Subcutaneous abdominal adipose tissue (tissue), 5 donors: ENCODE measurements around the gene RABL3.
"Not testable (repeated sequence)": the region's sequence is repeated elsewhere in the genome, so short reads cannot be mapped to it uniquely, and the experiment has no call there.

Source experiments
- H3K27ac ChIP-seq: one replicate; pipeline ENCODE4 v1.7.0; 2013; ENCODE audit warnings: low read depth, mild to moderate bottlenecking, inconsistent platforms, low read length, moderate library complexity
- H3K27me3 ChIP-seq, 5 donors: one replicate each; pipeline ENCODE4 v1.7.0; 2013; ENCODE audit warnings: low read length in 5 of 5, inconsistent platforms in 1 of 5; ENCODE audit not compliant: control insufficient read depth in 5 of 5, insufficient read depth in 4 of 5
- H3K36me3 ChIP-seq, 5 donors: one replicate each; pipeline ENCODE4 v1.7.0; 2013; ENCODE audit warnings: low read length in 5 of 5; ENCODE audit not compliant: control insufficient read depth in 5 of 5, insufficient read depth in 5 of 5
- H3K4me1 ChIP-seq, 5 donors: one replicate each; pipeline ENCODE4 v1.7.0; 2013; ENCODE audit warnings: low read length in 5 of 5, mild to moderate bottlenecking in 3 of 5, moderate library complexity in 1 of 5; ENCODE audit not compliant: control insufficient read depth in 5 of 5, insufficient read depth in 5 of 5
- H3K4me3 ChIP-seq, 5 donors: one replicate each; pipeline ENCODE4 v1.7.0; 2013; ENCODE audit warnings: low read length in 5 of 5, low read depth in 1 of 5
- H3K9ac ChIP-seq, 5 donors: one replicate each; pipeline ENCODE4 v1.7.0; 2013; ENCODE audit warnings: low read length in 5 of 5, mild to moderate bottlenecking in 4 of 5, moderate library complexity in 3 of 5
- H3K9me3 ChIP-seq, 5 donors: one replicate each; pipeline ENCODE4 v1.7.0; 2013; ENCODE audit warnings: low read length in 5 of 5; ENCODE audit not compliant: control insufficient read depth in 5 of 5
- donor health status: healthy.
- donor health status: healthy.
- donor health status: healthy.
- donor health status: healthy.
- donor health status: healthy.

Gene RABL3

DNA sequence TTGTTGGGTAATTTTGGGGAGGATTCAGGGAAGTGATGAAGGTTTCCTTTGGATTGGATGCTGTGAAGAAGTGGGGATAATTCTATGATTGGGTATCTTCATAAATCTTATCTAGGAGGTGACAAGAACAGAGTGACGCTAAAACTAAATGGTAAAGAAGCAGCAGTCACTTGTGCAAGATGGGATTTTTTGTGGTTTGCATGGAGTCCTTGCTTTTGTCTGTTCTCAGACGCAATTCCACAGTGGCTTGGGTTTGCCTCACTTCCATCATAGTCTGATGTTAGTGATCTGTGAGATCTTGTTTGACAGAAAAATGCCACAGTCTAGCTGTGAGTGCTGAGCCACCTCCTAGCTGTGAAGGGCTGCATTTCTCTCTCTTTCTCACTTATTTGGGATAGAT is 27.1 kb upstream of the RABL3 start:
- Histone ChIP-seq H3K9me3 (no peaks in the 10 kb centered on the region), H3K27me3 (no peaks in the 10 kb centered on the region), H3K4me1 (peaks cover 0 to 10% (median 6%) of the 10 kb centered on the region in 5 donors), H3K4me3 (no peak overlapping the region), H3K27ac (no peak overlapping the region), H3K36me3 (peaks cover 5 to 21% (median 8%) of the 10 kb centered on the region in 5 donors), H3K9ac (no peak overlapping the region)

- Histone ChIP-seq H3K27ac (no peak overlapping the region), H3K36me3 (peaks cover 5 to 12% (median 5%) of the 10 kb centered on the region in 5 donors), H3K4me1 (peaks cover 0 to 11% (median 6%) of the 10 kb centered on the region in 5 donors), H3K27me3 (no peaks in the 10 kb centered on the region), H3K9ac (peak overlapping the region in 1 of 5 donors; percentile 34), H3K9me3 (no peaks in the 10 kb centered on the region), H3K4me3 (no peak overlapping the region)
Measured at GRCh38 chr3:120767106-120767505, 24.8 kb upstream of the RABL3 start.

DNA sequence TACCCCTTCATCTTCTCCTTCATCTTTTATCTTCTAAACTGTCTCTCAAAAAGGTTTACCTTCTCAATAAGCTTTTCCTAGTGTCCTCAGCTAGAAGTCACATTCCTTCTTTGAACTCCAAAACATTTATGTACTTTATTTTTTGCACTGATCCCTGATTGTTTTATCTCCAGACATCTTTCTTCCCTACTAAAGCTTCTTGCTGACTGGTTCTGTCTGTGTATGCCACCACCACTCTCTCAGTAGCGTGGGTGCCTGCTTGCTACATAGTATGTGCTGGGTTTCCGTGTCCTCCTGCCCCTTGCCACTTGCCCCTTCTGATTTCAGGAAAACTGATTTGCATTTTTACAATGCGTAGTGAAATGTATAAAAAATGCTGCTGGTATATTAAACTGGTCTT is 24.3 kb upstream of the RABL3 start:
- Histone ChIP-seq H3K27ac (no peak overlapping the region), H3K4me1 (peaks cover 0 to 11% (median 6%) of the 10 kb centered on the region in 5 donors), H3K36me3 (peaks cover 5 to 10% (median 5%) of the 10 kb centered on the region in 5 donors), H3K9ac (no peak overlapping the region), H3K27me3 (no peaks in the 10 kb centered on the region), H3K9me3 (no peaks in the 10 kb centered on the region), H3K4me3 (no peak overlapping the region)

GRCh38 chr3:120765830-120766493 is 23.6 kb upstream of the RABL3 start:
- Histone ChIP-seq H3K27ac (no peak overlapping the region), H3K36me3 (peaks cover 3 to 5% (median 4%) of the 10 kb centered on the region in 5 donors), H3K9me3 (no peaks in the 10 kb centered on the region), H3K9ac (no peak overlapping the region), H3K4me1 (peaks cover 0 to 11% (median 6%) of the 10 kb centered on the region in 5 donors), H3K27me3 (no peaks in the 10 kb centered on the region), H3K4me3 (no peak overlapping the region)

DNA sequence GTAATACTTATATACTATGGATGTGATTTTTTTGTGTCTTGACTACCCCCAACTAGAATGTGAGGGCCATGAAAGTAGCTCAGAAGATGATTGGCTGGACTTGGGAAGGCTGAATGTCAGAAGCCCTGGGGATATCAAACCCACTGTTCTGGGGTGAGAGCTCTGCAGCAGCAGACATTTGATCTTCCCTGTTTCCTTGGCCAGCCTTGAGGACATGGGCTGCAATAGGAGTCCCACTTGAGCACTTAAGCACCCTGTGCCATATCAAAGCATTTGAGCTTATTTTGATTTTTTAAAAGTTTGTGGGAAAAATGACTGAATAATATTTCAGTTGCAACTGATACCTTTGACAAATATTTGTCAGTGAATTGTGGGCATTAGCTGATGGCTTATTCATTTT is 21.9 kb upstream of the RABL3 start:
- Histone ChIP-seq H3K9ac (no peak overlapping the region), H3K27me3 (no peaks in the 10 kb centered on the region), H3K4me3 (no peak overlapping the region), H3K36me3 (no peaks in the 10 kb centered on the region), H3K9me3 (no peaks in the 10 kb centered on the region), H3K4me1 (peaks cover 0 to 11% (median 6%) of the 10 kb centered on the region in 5 donors), H3K27ac (no peak overlapping the region)

DNA sequence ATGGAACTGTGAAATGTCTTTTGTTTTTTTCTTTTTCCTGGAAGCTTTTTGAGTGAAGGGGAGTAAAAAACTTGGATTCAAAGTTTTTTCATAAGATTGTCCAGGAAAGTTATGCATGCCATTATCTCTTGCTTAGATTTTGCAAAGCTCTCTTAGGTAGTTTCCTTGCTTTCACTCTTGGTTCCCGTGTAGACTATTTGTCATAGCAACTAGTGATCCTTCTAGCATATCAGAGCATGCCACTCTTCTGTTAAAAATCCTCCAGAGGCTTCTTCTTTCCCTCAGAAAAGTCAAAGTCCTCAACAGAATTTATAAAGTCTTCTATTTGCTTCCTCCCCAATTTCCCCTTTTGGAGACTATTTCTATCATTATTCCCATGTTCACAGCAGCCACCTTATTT is 21.3 kb upstream of the RABL3 start:
- Histone ChIP-seq H3K4me3 (no peak overlapping the region), H3K36me3 (no peaks in the 10 kb centered on the region), H3K4me1 (peaks cover 0 to 11% (median 6%) of the 10 kb centered on the region in 5 donors), H3K27me3 (no peaks in the 10 kb centered on the region), H3K27ac (no peak overlapping the region), H3K9me3 (no peaks in the 10 kb centered on the region), H3K9ac (no peak overlapping the region)

GRCh38 chr3:120762615-120763014 is 20.3 kb upstream of the RABL3 start:
- H3K36me3 ChIP-seq, result no peaks in the 10 kb centered on the region
- no peak overlapping the region for H3K4me3 ChIP-seq
- H3K27me3 ChIP-seq, result no peaks in the 10 kb centered on the region
- H3K4me1 ChIP-seq, result peaks cover 0 to 11% (median 6%) of the 10 kb centered on the region in 5 donors
- no peak overlapping the region for H3K9ac ChIP-seq
- no peaks in the 10 kb centered on the region for H3K9me3 ChIP-seq
- H3K27ac ChIP-seq, result no peak overlapping the region

- H3K27me3 ChIP-seq, H3K4me3 ChIP-seq, H3K9ac ChIP-seq, H3K27ac ChIP-seq, H3K9me3 ChIP-seq, H3K4me1 ChIP-seq, H3K36me3 ChIP-seq: not testable (repeated sequence)
Measured at GRCh38 chr3:120758551-120758950, 16.2 kb upstream of the RABL3 start.

DNA sequence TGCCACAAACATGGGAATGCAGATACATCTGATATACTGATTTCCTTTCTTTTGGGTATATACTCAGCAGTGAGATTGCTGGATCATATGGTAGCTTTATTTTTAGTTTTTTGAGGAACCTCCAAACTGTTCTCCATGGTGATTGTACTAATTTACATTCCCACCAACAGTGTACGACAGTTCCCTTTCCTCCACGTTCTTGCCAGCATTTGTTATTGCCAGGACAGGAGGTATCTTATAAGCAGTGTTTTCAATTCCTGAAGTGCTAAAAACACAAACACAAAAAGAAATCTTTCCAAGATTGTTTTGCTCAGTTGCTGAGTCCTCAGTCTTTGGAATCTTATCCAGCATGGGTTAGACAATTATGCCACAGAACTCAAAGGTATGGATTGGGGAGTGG is 13.7 kb upstream of the RABL3 start:
- H3K4me3 ChIP-seq, result no peak overlapping the region
- no peak overlapping the region for H3K27ac ChIP-seq
- H3K27me3 ChIP-seq, result no peaks in the 10 kb centered on the region
- H3K9me3 ChIP-seq, result no peaks in the 10 kb centered on the region
- H3K4me1 ChIP-seq, result peaks cover 0 to 6% (median 0%) of the 10 kb centered on the region in 5 donors
- H3K36me3 ChIP-seq, result peaks cover under 1 to 10% (median 2%) of the 10 kb centered on the region in 5 donors
- H3K9ac ChIP-seq, result no peak overlapping the region

- Histone ChIP-seq H3K27ac (no peak overlapping the region), H3K4me3 (no peak overlapping the region), H3K4me1 (peaks cover 0 to 6% (median 0%) of the 10 kb centered on the region in 5 donors), H3K36me3 (peaks cover 6 to 17% (median 8%) of the 10 kb centered on the region in 5 donors), H3K9ac (no peak overlapping the region), H3K9me3 (no peaks in the 10 kb centered on the region), H3K27me3 (no peaks in the 10 kb centered on the region)
Measured at GRCh38 chr3:120753810-120754209, 11.5 kb upstream of the RABL3 start.
